ENCODE results near the gene PRDX2. TPM values are rescaled to one million over a fixed set of nuclear protein-coding genes. Genes with fewer than 3 reads are reported as not detected.
"Not testable (repeated sequence)": the region's sequence is repeated elsewhere in the genome, so short reads cannot be mapped to it uniquely, and the experiment has no call there.

The PRDX2 gene
- total RNA-seq, 2 experiments from 2014 or later: 261 to 325 TPM

DNA sequence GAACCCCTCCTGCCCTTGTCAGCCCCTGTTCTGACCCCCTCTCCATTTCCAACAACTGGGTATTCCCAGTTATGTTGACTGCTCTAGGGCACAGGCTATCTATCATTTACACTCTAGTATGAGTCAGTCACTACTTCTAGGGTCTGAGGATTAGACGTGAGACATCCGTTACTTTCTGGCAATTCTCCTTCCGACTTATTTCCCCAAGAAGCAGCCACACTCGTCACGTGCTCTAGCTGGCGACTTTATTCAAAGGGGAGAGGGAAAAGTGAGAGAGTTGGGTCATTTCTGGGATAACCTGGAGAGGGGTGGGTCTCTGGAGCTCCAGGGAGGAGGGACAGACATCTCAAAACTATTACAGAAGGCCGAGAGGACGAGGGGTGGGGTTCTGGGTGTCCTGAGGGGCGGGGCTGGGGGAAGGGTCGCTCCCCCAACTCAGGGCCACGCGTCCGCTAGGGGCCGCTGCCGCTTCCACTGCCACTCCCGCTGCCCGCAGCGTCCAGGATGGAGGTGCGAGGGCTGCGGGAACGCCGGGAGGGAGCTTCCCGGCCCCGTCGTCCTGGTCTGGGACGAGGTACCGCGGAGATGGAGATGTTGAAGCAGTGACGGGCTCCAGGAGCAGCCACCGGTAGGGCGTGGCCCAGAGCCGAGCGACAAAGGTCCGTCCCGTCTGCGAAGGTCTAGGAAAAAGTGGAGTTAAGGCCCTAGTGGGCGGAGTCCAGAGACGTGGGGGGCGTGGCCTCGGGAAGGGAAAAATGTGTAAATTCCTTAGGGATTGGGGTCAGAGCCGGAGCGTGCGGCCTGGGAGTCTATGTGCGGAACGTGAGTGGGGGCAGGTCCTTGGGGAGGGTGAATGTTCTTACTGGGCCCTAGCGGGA is 23.9 kb upstream of the PRDX2 start:
- peak; percentile 50 for ATAC-seq
- peaks cover 7% of the 10 kb centered on the region for H3K9me3 Mint-ChIP-seq (ENCODE audit: low read depth)
- H3K36me3 Mint-ChIP-seq (ENCODE audit: low read depth): no peaks in the 10 kb centered on the region
- no peak overlapping the region for H3K27ac Mint-ChIP-seq
- POLR2A ChIA-PET: no interaction called here
- CTCF ChIA-PET: interaction anchor here (0.5 to 1.6 kb wide), 13 partner anchors 12 to 238 kb away, joined by 3 to 5 read pairs (median 3); partner anchors contain the start of gene RNASEH2A
- H3K4me1 Mint-ChIP-seq: peaks cover 9% of the 10 kb centered on the region
- peak; percentile 65 for DNase-seq
- intact Hi-C loops (cut with DNase I, micrococcal nuclease): loop anchor here in 1 of 2 experiments (10.0 kb wide), 1 partner anchor 251 kb away; no protein-coding TSS in a partner anchor
- peaks cover 35% of the 10 kb centered on the region for H3K27me3 Mint-ChIP-seq
- H3K4me3 Mint-ChIP-seq: no peak overlapping the region

DNA sequence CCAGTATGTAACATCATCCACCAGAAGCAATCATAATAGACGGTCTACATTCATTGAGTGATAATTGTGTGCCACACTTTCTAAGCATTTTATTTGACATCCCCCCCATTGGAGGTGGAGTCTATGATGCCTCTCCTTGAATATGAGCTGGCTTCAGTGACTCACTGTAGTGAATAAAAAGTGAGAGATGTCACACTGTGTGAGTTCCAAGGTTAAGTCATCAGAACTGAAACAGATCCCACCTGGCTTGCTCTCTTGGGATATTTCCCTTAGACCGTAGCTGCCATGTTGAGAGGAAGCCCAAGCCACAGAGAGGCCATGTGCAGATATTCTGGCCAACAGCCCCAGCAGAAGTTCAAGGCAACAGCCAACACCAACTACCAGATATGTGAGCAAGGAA is 20.2 kb upstream of the PRDX2 start:
- no peak overlapping the region for H3K4me3 Mint-ChIP-seq
- peaks cover 7% of the 10 kb centered on the region for H3K9me3 Mint-ChIP-seq (ENCODE audit: low read depth)
- no peak for DNase-seq
- H3K27ac Mint-ChIP-seq: no peak overlapping the region
- peak; percentile 53 for ATAC-seq
- H3K27me3 Mint-ChIP-seq: peaks cover 17% of the 10 kb centered on the region
- no peaks in the 10 kb centered on the region for H3K36me3 Mint-ChIP-seq (ENCODE audit: low read depth)
- peaks cover 9% of the 10 kb centered on the region for H3K4me1 Mint-ChIP-seq
- ChIA-PET CTCF (interaction anchor here (1.4 to 1.8 kb wide), 2 partner anchors 54 to 56 kb away, joined by 3 to 10 read pairs; no protein-coding TSS in a partner anchor), POLR2A (interaction anchor here (0.7 kb wide), 1 partner anchor 566 kb away, joined by 3 read pairs; no protein-coding TSS in a partner anchor)
- intact Hi-C loops (cut with DNase I, micrococcal nuclease): loop anchor here in 1 of 2 experiments (5.0 to 10.0 kb wide), 2 partner anchors 36 to 247 kb away; no protein-coding TSS in a partner anchor

DNA sequence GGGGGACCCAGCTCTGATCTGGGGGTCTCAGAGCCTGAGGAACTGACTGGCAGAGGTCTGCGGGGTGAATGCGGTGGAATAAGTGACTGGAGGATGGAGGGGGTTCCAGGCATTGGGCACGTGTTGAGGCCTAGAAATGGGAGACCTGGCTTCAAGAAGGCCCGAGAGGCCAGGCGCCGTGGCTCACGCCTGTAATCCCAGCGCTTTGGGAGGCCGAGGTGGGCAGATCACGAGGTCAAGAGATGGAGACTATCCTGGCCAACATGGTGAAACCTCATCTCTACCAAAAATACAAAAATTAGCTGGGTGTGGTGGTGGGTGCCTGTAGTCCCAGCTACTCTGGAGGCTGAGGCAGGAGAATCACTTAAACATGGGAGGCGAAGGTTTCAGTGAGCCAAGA is 16.2 kb upstream of the PRDX2 start:
- H3K36me3 Mint-ChIP-seq (ENCODE audit: low read depth): peaks cover 16% of the 10 kb centered on the region
- CTCF ChIA-PET: interaction anchor here (1.0 to 1.4 kb wide), 2 partner anchors 9 to 29 kb away, joined by 4 to 5 read pairs; no protein-coding TSS in a partner anchor
- POLR2A ChIA-PET: interaction anchor here (0.6 kb wide), 1 partner anchor 123 kb away, joined by 3 read pairs; no protein-coding TSS in a partner anchor
- ATAC-seq; intact Hi-C loops (cut with DNase I, micrococcal nuclease); H3K9me3 Mint-ChIP-seq (ENCODE audit: low read depth); H3K27ac Mint-ChIP-seq; DNase-seq; H3K4me1 Mint-ChIP-seq; H3K4me3 Mint-ChIP-seq; H3K27me3 Mint-ChIP-seq: not testable (repeated sequence)

DNA sequence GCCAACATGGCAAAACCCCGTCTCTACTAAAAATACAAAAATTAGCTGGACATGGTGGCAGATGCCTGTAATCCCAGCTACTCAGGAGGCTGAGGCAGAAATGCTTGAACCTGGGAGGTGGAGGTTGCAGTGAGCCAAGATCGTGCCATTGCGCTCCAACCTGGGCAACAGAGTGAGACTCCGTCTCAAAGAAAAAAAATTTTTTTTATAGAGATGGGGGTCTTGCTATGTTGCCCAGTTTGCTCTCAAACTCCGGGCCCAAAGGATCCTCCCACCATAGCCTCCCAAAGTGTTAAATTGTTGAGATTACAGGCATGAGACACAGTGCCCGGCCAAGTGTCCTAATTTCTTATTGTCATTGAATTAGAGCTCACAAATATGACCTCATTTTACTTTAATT is 15.6 kb upstream of the PRDX2 start:
- CTCF ChIA-PET: interaction anchor here (0.7 kb wide), 1 partner anchor 1329 kb away, joined by 3 read pairs; no protein-coding TSS in a partner anchor
- H3K9me3 Mint-ChIP-seq (ENCODE audit: low read depth); POLR2A ChIA-PET; H3K4me3 Mint-ChIP-seq; H3K27me3 Mint-ChIP-seq; H3K27ac Mint-ChIP-seq; intact Hi-C loops (cut with DNase I, micrococcal nuclease); DNase-seq; ATAC-seq; H3K4me1 Mint-ChIP-seq: not testable (repeated sequence)
- H3K36me3 Mint-ChIP-seq (ENCODE audit: low read depth): peaks cover 21% of the 10 kb centered on the region

DNA sequence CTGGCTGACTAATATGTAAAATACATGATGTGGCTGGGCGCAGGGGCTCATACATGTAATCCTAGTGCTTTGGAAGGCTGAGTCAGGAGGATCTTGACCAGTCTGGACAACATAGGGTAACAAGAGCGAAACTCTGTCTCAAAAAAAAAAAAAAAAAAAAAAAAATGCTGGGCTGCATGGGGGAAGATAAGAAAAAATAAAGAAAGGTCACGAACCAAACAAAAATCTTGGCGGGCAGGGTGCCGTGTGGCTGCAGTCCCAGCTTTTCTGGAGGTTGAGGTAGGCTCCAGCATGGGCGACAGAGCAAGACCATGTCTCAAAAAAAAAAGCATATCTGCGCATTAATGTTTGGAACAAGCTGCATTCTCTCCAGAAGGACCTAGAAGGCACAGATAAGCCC is 13.5 kb upstream of the PRDX2 start:
- POLR2A ChIA-PET: no interaction called here

DNA sequence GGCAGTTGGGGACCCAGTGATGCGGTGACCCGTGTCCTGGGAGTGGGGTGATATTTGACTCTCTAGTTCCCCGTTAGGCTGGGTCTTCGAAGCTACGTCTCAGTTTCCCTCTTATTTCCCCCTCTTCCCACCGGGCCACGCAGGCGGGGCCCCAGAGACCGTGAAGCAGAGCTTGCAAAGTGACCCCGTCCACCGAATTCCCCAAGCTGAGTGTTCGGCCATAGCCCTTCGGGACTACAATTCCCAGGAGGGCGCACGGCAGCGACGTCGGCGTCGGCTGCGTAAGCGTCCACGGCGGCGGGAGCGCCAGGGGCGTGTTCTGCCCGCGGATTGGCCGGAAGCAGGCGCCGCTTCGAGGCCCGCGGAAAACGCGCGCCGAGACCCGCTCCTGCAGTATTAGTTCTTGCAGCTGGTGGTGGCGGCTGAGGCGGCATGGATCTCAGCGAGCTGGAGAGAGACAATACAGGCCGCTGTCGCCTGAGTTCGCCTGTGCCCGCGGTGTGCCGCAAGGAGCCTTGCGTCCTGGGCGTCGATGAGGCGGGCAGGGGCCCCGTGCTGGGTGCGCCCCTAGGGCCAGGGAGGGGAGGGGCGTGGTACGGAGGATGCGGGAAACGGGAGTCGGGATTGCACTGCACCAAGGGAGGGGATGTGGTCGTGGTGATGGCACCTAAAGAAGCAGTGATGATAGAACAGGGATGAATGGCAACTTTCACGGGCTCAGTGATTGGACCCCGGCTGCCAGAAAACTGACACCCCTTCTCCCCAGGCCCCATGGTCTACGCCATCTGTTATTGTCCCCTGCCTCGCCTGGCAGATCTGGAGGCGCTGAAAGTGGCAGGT is 4.9 kb upstream of the PRDX2 start, which contains the start of gene RNASEH2A:
TSS of gene RNASEH2A (plus strand) at position 343 of the 840 bp plus-strand sequence. CDS start at position 433, 90 bp downstream.
- ChIA-PET POLR2A (interaction anchor here (0.6 to 2.2 kb wide), 4 partner anchors 14 to 73 kb away, joined by 3 to 9 read pairs (median 4); partner anchors contain the start of gene JUNB), CTCF (interaction anchor here (0.6 to 2.1 kb wide), 10 partner anchors 10 to 159 kb away, joined by 3 to 17 read pairs (median 4); no protein-coding TSS in a partner anchor)
- peak within 1 kb of the TSS; percentile 89 for H3K4me3 Mint-ChIP-seq
- peak within 1 kb of the TSS; percentile 80 for H3K27ac Mint-ChIP-seq
- H3K9me3 Mint-ChIP-seq (ENCODE audit: low read depth): no peaks in the 10 kb centered on the region
- H3K4me1 Mint-ChIP-seq: peaks cover 24% of the 10 kb centered on the region
- ATAC-seq (peak; percentile 93), DNase-seq (peak; percentile 94)
- intact Hi-C loops (cut with DNase I, micrococcal nuclease): loop anchor here in 1 of 2 experiments (1.0 kb wide), 10 partner anchors 13 to 255 kb away; partner anchors contain the start of genes DHPS, GCDH, HOOK2 and SYCE2
- H3K27me3 Mint-ChIP-seq: no peaks in the 10 kb centered on the region
- peaks cover 13% of the 10 kb centered on the region for H3K36me3 Mint-ChIP-seq (ENCODE audit: low read depth)

More for the DNA sequence above, 13.5 kb upstream of the PRDX2 start:
- Mint-ChIP-seq H3K4me1 (no peaks in the 10 kb centered on the region), H3K27me3 (no peaks in the 10 kb centered on the region), H3K27ac (no peak overlapping the region), H3K36me3 (ENCODE audit: low read depth) (peaks cover 21% of the 10 kb centered on the region), H3K4me3 (no peak overlapping the region), H3K9me3 (ENCODE audit: low read depth) (no peaks in the 10 kb centered on the region)
- CTCF ChIA-PET: interaction anchor here (0.9 to 2.5 kb wide), 5 partner anchors 20 to 55 kb away, joined by 3 to 5 read pairs (median 3); no protein-coding TSS in a partner anchor
- DNase-seq (no peak), ATAC-seq (no peak)
- intact Hi-C loops (cut with DNase I, micrococcal nuclease): no loop called here

DNA sequence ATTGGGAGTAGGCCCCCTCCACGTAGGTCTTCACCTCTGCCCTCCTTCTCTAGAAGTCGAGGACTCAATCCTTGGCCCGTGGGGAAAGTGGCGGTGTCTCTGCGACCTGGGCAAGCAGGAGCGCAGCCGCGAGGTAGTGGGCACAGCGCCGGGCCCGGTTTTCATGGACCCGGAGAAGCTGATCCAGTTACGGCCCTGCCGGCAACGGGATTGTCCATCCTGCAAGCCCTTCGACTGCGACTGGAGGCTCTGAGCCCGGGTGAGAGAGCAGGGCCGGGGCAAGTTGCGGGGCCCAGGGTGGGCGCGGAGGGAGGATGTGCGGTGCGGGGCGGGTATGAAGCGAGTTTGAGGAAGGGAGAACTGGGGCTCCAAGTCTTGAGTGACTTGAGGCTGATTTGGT is 2.5 kb upstream of the PRDX2 start:
- no peak overlapping the region for H3K4me3 Mint-ChIP-seq

DNA sequence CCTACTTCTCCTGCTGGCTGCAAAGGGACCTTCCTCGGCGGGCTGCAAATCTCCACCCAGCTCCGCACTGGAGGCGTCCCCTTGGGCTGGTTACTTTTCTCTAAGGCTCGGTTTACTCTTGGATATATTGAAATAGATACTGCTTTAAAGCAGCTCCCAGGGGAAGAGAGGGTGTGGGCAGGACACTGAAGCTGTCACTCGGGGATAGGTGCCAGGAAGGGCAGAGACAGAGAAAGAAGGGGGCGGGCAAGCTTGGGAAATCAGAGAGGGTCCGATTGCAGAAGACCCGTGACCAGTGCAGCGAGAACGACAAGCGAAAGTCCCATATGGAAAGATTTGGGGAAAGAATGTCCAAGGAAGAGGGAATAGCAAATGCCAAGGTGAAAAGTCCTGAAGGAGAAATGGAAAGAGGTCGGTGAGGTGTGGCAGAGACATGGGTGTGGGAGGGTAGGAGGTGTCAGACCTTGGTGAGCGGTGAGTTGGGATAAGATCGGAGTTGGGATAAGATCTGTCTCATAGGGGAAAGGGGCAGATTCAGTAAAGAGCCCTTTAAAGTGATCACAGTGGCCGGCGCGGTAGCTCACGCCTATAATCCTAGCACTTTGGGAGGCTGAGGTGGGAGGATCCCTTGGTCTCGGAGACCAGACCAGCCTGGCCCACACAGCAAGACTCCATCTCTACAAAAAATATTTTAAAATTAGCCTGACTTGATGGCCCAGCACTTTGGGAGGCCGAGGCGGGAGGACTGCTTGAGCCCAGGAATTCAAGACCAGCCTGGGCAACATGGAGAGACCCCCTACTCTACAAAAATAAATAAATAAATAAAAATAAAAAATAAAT is 887 bp upstream of the PRDX2 start:
- H3K9me3 Mint-ChIP-seq (ENCODE audit: low read depth): no peaks in the 10 kb centered on the region
- H3K36me3 Mint-ChIP-seq (ENCODE audit: low read depth): peaks cover 14% of the 10 kb centered on the region
- ATAC-seq (no peak), DNase-seq (no peak)
- CTCF ChIA-PET: interaction anchor here (0.5 to 15.0 kb wide), 12 partner anchors 10 to 163 kb away, joined by 3 to 451 read pairs (median 4); no protein-coding TSS in a partner anchor
- H3K4me3 Mint-ChIP-seq: peak overlapping the region; percentile 87
- POLR2A ChIA-PET: no interaction called here
- H3K27me3 Mint-ChIP-seq: no peaks in the 10 kb centered on the region
- peak overlapping the region; percentile 65 for H3K27ac Mint-ChIP-seq
- intact Hi-C loops (cut with DNase I, micrococcal nuclease): loop anchor here in 1 of 2 experiments (5.0 kb wide), 1 partner anchor 45 kb away; no protein-coding TSS in a partner anchor
- H3K4me1 Mint-ChIP-seq: peaks cover 34% of the 10 kb centered on the region

More for the DNA sequence above, 2.5 kb upstream of the PRDX2 start:
- intact Hi-C loops (cut with DNase I, micrococcal nuclease): loop anchor here in 1 of 2 experiments (5.0 kb wide), 1 partner anchor 43 kb away; no protein-coding TSS in a partner anchor
- no peaks in the 10 kb centered on the region for H3K27me3 Mint-ChIP-seq
- no peak overlapping the region for H3K27ac Mint-ChIP-seq
- no peak for DNase-seq
- H3K9me3 Mint-ChIP-seq (ENCODE audit: low read depth): no peaks in the 10 kb centered on the region
- H3K4me1 Mint-ChIP-seq: peaks cover 36% of the 10 kb centered on the region
- ChIA-PET POLR2A (no interaction called here), CTCF (interaction anchor here (0.6 to 15.0 kb wide), 3 partner anchors 40 to 157 kb away, joined by 3 to 451 read pairs (median 3); no protein-coding TSS in a partner anchor)
- ATAC-seq: no peak
- peaks cover 18% of the 10 kb centered on the region for H3K36me3 Mint-ChIP-seq (ENCODE audit: low read depth)

DNA sequence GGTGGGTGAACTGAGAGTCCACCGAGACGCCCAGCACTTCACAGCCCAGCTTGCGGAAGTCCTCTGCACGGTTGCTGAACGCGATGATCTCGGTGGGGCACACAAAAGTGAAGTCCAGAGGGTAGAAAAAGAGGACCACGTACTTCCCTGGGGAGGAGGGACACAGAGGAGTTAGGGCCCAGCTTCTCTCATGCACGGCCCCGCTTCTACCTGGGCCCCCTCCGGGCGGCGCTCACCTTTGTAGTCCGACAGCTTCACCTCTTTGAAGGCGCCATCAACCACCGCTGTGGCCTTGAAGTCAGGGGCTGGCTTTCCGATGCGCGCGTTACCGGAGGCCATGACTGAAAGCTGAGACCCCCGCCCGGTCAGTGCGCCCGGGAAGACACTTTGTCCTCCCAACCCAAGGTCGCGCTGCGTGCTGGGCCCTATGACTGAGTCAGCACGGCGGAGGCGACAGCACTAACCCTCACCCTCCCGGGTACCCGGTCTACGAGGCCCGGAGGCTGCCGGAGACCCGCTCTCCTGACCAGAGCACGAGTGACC is 606 bp downstream of the PRDX2 start:
- Mint-ChIP-seq H3K4me3 (peak overlapping the region; percentile 87), H3K27ac (peak overlapping the region; percentile 78), H3K9me3 (ENCODE audit: low read depth) (no peaks in the 10 kb centered on the region), H3K27me3 (no peaks in the 10 kb centered on the region), H3K36me3 (ENCODE audit: low read depth) (peaks cover 15% of the 10 kb centered on the region), H3K4me1 (peaks cover 29% of the 10 kb centered on the region)
- ChIA-PET CTCF (interaction anchor here (0.7 to 15.0 kb wide), 5 partner anchors 23 to 124 kb away, joined by 4 to 451 read pairs (median 4); partner anchors contain the start of gene HOOK2), POLR2A (interaction anchor here (0.7 kb wide), 1 partner anchor 23 kb away, joined by 6 read pairs; no protein-coding TSS in a partner anchor)
- DNase-seq (peak; percentile 62), ATAC-seq (peak; percentile 32)
- intact Hi-C loops (cut with DNase I, micrococcal nuclease): loop anchor here (1.0 to 5.0 kb wide), 2 partner anchors 46 to 67 kb away; partner anchors contain the start of gene TRIR (in 1 of the 2)

Data from activated CD4-positive, alpha-beta T cell treated with anti-CD3 and anti-CD28 coated beads for 36 hours (primary cell).